DND-41 (cell line): Measurements from ENCODE around the gene TBC1D1.

ENCODE experiments used
- CTCF ChIP-seq: IDR thresholded peaks from 2 replicates; pipeline ENCODE4 v1.5.1; 2012; ENCODE audit warnings: borderline replicate concordance, low read length, moderate library complexity, mild to moderate bottlenecking; ENCODE audit not compliant: poor library complexity, severe bottlenecking; ENCODE audit errors: extremely low read depth
- EZH2 ChIP-seq: IDR thresholded peaks from 3 replicates; pipeline ENCODE4 v1.6.1; 2012; ENCODE audit warnings: borderline replicate concordance, low read depth, mild to moderate bottlenecking, moderate library complexity, low read length, inconsistent platforms; ENCODE audit not compliant: severe bottlenecking

- TF ChIP-seq CTCF: no peak
- no peak for TF ChIP-seq EZH2
Observed at GRCh38 chr4:38001927-38002326, 111.0 kb downstream of the TBC1D1 start.
